H1 (cell line): ENCODE measurements around the gene RTN4RL2. TPM values are rescaled to one million over a fixed set of nuclear protein-coding genes. Genes with fewer than 3 reads are reported as not detected.

Experiments
- CTCF ChIA-PET: fragments of 300-600 bp; sonication (Branson Sonifier 250); formaldehyde crosslinking; loops from one replicate; lab custom pipeline; 2021; ENCODE audit not compliant: partially characterized antibody; lab: Charles Lee
- POLR2A ChIA-PET: fragments of 300-600 bp; sonication (Branson Sonifier 250); formaldehyde crosslinking; loops from one replicate; lab custom pipeline; 2021; ENCODE audit warnings: inconsistent platforms; ENCODE audit not compliant: partially characterized antibody; lab: Charles Lee
- DNase-seq, 2 experiments: peaks; one replicate each; pipeline versions ENCODE4 v3.0.0 to v3.0.0-alpha.2; 2010 to 2022; ENCODE audit warnings: low spot score in 2 of 2, low read depth in 1 of 2, mixed read lengths in 1 of 2
- FAIRE-seq: peaks from 2 replicates; lab custom pipeline; 2011; peaks lifted over from hg19 to GRCh38; lab: Jason Lieb, UNC
- H2AFZ ChIP-seq: 2 replicates; pipeline ENCODE4 v1.8.1; 2012; ENCODE audit warnings: low read length, inconsistent platforms
- H2AK5ac ChIP-seq: 2 replicates; pipeline ENCODE4 v1.6.1; 2013; ENCODE audit warnings: low read depth, low read length
- H2BK120ac ChIP-seq: replicated peaks from 2 replicates; pipeline ENCODE3; 2013; ENCODE audit warnings: low read depth, low read length, inconsistent platforms
- H2BK12ac ChIP-seq: 2 replicates; pipeline ENCODE4 v1.6.1; 2013; ENCODE audit warnings: low read depth, low read length
- H2BK15ac ChIP-seq: 2 replicates; pipeline ENCODE4 v1.6.1; 2013; ENCODE audit warnings: low read length
- H2BK20ac ChIP-seq: 2 replicates; pipeline ENCODE4 v1.6.1; 2013; ENCODE audit warnings: low read length
- H2BK5ac ChIP-seq: 2 replicates; pipeline ENCODE4 v1.6.1; 2013; ENCODE audit warnings: low read depth, low read length
- H3K14ac ChIP-seq: 2 replicates; pipeline ENCODE4 v1.6.1; 2013; ENCODE audit warnings: inconsistent platforms; ENCODE audit not compliant: insufficient read length
- H3K18ac ChIP-seq: 2 replicates; pipeline ENCODE4 v1.6.1; 2013; ENCODE audit warnings: low read length; ENCODE audit errors: extremely low read depth
- H3K23ac ChIP-seq: 2 replicates; pipeline ENCODE4 v1.6.1; 2013; ENCODE audit warnings: inconsistent platforms; ENCODE audit not compliant: insufficient read length
- H3K23me2 ChIP-seq: 2 replicates; pipeline ENCODE4 v1.6.1; 2013; ENCODE audit warnings: low read depth, low read length
- H3K27ac ChIP-seq: 2 replicates; pipeline ENCODE4 v1.6.1; 2011; ENCODE audit warnings: low read depth, low read length, inconsistent platforms
- H3K27me3 ChIP-seq, 4 experiments: replicated peaks in 1 of 4; 1 replicate in 1 of 4; 2 replicates in 3 of 4; pipeline versions ENCODE4 v1.6.1 to v1.8.1; 2011 to 2013; ENCODE audit warnings: low read length in 3 of 4, mild to moderate bottlenecking in 3 of 4, inconsistent platforms in 2 of 4, mixed read lengths in 2 of 4, moderate library complexity in 1 of 4; ENCODE audit not compliant: control insufficient read depth in 3 of 4, insufficient read depth in 3 of 4; ENCODE audit errors: extremely low read depth in 1 of 4
- H3K36me3 ChIP-seq, 4 experiments: 2 replicates each; pipeline versions ENCODE4 v1.6.1 to v1.8.1; 2011 to 2013; ENCODE audit warnings: mild to moderate bottlenecking in 4 of 4, low read length in 3 of 4, moderate library complexity in 2 of 4, control low read depth in 1 of 4, inconsistent platforms in 1 of 4; ENCODE audit not compliant: insufficient read depth in 4 of 4, control insufficient read depth in 2 of 4
- H3K4ac ChIP-seq: replicated peaks from 2 replicates; pipeline ENCODE3; 2013; ENCODE audit warnings: low read length, low read depth, mixed read lengths, inconsistent platforms; ENCODE audit not compliant: insufficient read length
- H3K4me1 ChIP-seq, 4 experiments: replicated peaks in 1 of 4; 1 replicate in 1 of 4; 2 replicates in 3 of 4; pipeline versions ENCODE4 v1.6.1 to v1.8.1; 2011 to 2013; ENCODE audit warnings: low read length in 3 of 4, inconsistent platforms in 2 of 4, mixed read lengths in 1 of 4; ENCODE audit not compliant: insufficient read depth in 4 of 4, control insufficient read depth in 3 of 4
- H3K4me2 ChIP-seq, 2 experiments: 2 replicates each; pipeline versions ENCODE4 v1.6.1 to v1.8.1; 2011 to 2013; ENCODE audit warnings: low read depth in 2 of 2, low read length in 2 of 2, control low read depth in 1 of 2, inconsistent platforms in 1 of 2, mild to moderate bottlenecking in 1 of 2; ENCODE audit not compliant: insufficient read depth in 1 of 2
- H3K4me3 ChIP-seq, 4 experiments: fragments of 200-600, 300-600 bp in 1 of 4; sonication (generic), shearing (Covaris generic), sonication (Bioruptor Twin) in 1 of 4; 2 replicates each; pipeline versions ENCODE4 v1.5.1 to v1.8.1; 2011 to 2016; ENCODE audit warnings: low read length in 4 of 4, low read depth in 3 of 4, control low read depth in 2 of 4, inconsistent platforms in 2 of 4, mild to moderate bottlenecking in 2 of 4, mixed read lengths in 1 of 4, moderate library complexity in 1 of 4; ENCODE audit not compliant: insufficient read depth in 2 of 4; ENCODE audit errors: extremely low read depth in 1 of 4
- H3K56ac ChIP-seq: replicated peaks from 2 replicates; pipeline ENCODE3; 2013; ENCODE audit warnings: low read depth, mild to moderate bottlenecking, mixed read lengths, low read length, inconsistent platforms; ENCODE audit not compliant: insufficient read length
- H3K79me1 ChIP-seq: 2 replicates; pipeline ENCODE4 v1.6.1; 2013; ENCODE audit warnings: low read depth, low read length, control low read depth
- H3K79me2 ChIP-seq, 2 experiments: 2 replicates each; pipeline versions ENCODE4 v1.6.1 to v1.8.1; 2012 to 2013; ENCODE audit warnings: low read length in 2 of 2, mild to moderate bottlenecking in 2 of 2, inconsistent platforms in 1 of 2; ENCODE audit not compliant: insufficient read depth in 2 of 2, control insufficient read depth in 1 of 2
- H3K9ac ChIP-seq, 4 experiments: replicated peaks in 1 of 4; 1 replicate in 1 of 4; 2 replicates in 3 of 4; pipeline versions ENCODE4 v1.6.1 to v1.8.1; 2011 to 2013; ENCODE audit warnings: low read depth in 3 of 4, low read length in 3 of 4, control low read depth in 2 of 4, mild to moderate bottlenecking in 2 of 4, moderate library complexity in 2 of 4, inconsistent platforms in 1 of 4; ENCODE audit errors: extremely low read depth in 1 of 4
- H3K9me3 ChIP-seq, 2 experiments: 2 replicates each; pipeline versions ENCODE4 v1.6.1 to v1.8.1; 2012 to 2013; ENCODE audit warnings: mild to moderate bottlenecking in 2 of 2, moderate library complexity in 2 of 2, control low read depth in 1 of 2, inconsistent platforms in 1 of 2, low read depth in 1 of 2, low read length in 1 of 2, mixed read lengths in 1 of 2; ENCODE audit not compliant: insufficient read depth in 2 of 2
- H4K20me1 ChIP-seq, 2 experiments: replicated peaks in 1 of 2; 2 replicates each; pipeline versions ENCODE3 to v1.8.1; 2011 to 2013; ENCODE audit warnings: inconsistent platforms in 2 of 2, low read length in 2 of 2, mild to moderate bottlenecking in 1 of 2; ENCODE audit not compliant: insufficient read depth in 2 of 2, control insufficient read depth in 1 of 2
- H4K5ac ChIP-seq: 2 replicates; pipeline ENCODE4 v1.6.1; 2013; ENCODE audit warnings: low read length, low read depth, mixed read lengths, inconsistent platforms; ENCODE audit not compliant: insufficient read length
- H4K8ac ChIP-seq: 2 replicates; pipeline ENCODE4 v1.8.0; 2013; ENCODE audit warnings: mild to moderate bottlenecking, moderate library complexity, low read length, inconsistent platforms; ENCODE audit not compliant: insufficient read depth; ENCODE audit errors: extremely low read depth
- H4K91ac ChIP-seq: replicated peaks from 2 replicates; pipeline ENCODE3; 2013; ENCODE audit warnings: low read length, mixed read lengths, inconsistent platforms; ENCODE audit not compliant: insufficient read length
- ASH2L ChIP-seq: fragments of 200-600, 300-600 bp; sonication (generic); IDR thresholded peaks from one replicate; pipeline ENCODE4 v1.7.1; 2017; ENCODE audit warnings: low read length
- BCL11A ChIP-seq, 2 experiments: IDR thresholded peaks; one replicate each; pipeline ENCODE4 v1.6.1; 2011; ENCODE audit warnings: low read depth in 2 of 2, low read length in 2 of 2, mild to moderate bottlenecking in 2 of 2
- CBX5 ChIP-seq: fragments of 300-800, 300-1000 bp; sonication (generic); IDR thresholded peaks from 2 replicates; pipeline ENCODE4 v1.7.1; 2016; ENCODE audit warnings: antibody characterized with exemption, low read length, low read depth
- CTCF ChIP-seq, 3 experiments: IDR thresholded peaks; 1 replicate in 2 of 3; 2 replicates in 1 of 3; pipeline versions ENCODE4 v1.5.1 to v1.6.1; 2011; ENCODE audit warnings: low read length in 3 of 3, mild to moderate bottlenecking in 3 of 3, inconsistent platforms in 2 of 3, low read depth in 1 of 3, moderate library complexity in 1 of 3; ENCODE audit not compliant: insufficient read depth in 1 of 3; ENCODE audit errors: control extremely low read depth in 1 of 3
- GABPA ChIP-seq: IDR thresholded peaks from 2 replicates; pipeline ENCODE4 v1.6.1; 2011; ENCODE audit warnings: mild to moderate bottlenecking, low read length, moderate library complexity, borderline replicate concordance; ENCODE audit not compliant: insufficient read depth
- HDAC2 ChIP-seq, 2 experiments: fragments of 300-600 bp in 1 of 2; sonication (generic) in 1 of 2; IDR thresholded peaks; 2 replicates each; pipeline ENCODE4 v1.6.1; 2011 to 2012; ENCODE audit warnings: low read depth in 2 of 2, low read length in 2 of 2, mild to moderate bottlenecking in 2 of 2, moderate library complexity in 2 of 2, borderline replicate concordance in 1 of 2, inconsistent platforms in 1 of 2
- JUN ChIP-seq: IDR thresholded peaks from 2 replicates; pipeline ENCODE4 v1.6.1; 2011; ENCODE audit warnings: low read depth, mild to moderate bottlenecking, improper control_type of control experiment, low read length
- RNF2 ChIP-seq: fragments of 200-900, 300-1000 bp; sonication (generic); IDR thresholded peaks from 2 replicates; pipeline ENCODE4 v1.7.1; 2016; ENCODE audit warnings: borderline replicate concordance, low read depth, mild to moderate bottlenecking, antibody characterized with exemption, low read length; ENCODE audit not compliant: poor library complexity, severe bottlenecking; ENCODE audit errors: missing control alignments
- TAF7 ChIP-seq: optimal IDR thresholded peaks from 2 replicates; pipeline ENCODE3; 2011; ENCODE audit warnings: low read depth, mild to moderate bottlenecking, inconsistent platforms, low read length, moderate library complexity, borderline replicate concordance
- WGBS, 2 experiments: shearing (Covaris generic) in 1 of 2; methylation state at CpG; one replicate each; pipeline versions ENCODE4 v1.1.6 to v1.1.7; 2013 to 2015; ENCODE audit warnings: low lambda C conversion rate in 2 of 2, mixed read lengths in 2 of 2, inconsistent platforms in 1 of 2, low coverage in 1 of 2, missing lambda C conversion rate in 1 of 2; ENCODE audit not compliant: insufficient replicate concordance in 2 of 2, insufficient coverage in 1 of 2, insufficient read length in 1 of 2; ENCODE audit errors: extremely low coverage in 1 of 2, missing lambda C conversion rate in 1 of 2; 5-methylcytosine and 5-hydroxymethylcytosine counted together
- polyA plus RNA-seq, 7 experiments: library from polyadenylated mRNA; depleted of rRNA in 3 of 7; stranded (reverse) in 5 of 7; unstranded in 2 of 7; fragments of >200 nt in 5 of 7; fragments of 200-250 nt in 2 of 7; gene quantifications; 1 replicate in 5 of 7; 2 replicates in 1 of 7; 4 replicates in 1 of 7; pipeline versions ENCODE4 v1.2.1 to v1.2.3, GENCODE V29; 2011 to 2013; ENCODE audit warnings: missing spikeins in 2 of 7, mixed read lengths in 2 of 7
- total RNA-seq: library from RNA; stranded (reverse); fragmentation: NEBNext Ultra II Directional; extraction: Animal tissue kit (Norgen Biotek cat#: 25700); gene quantifications from 2 replicates; pipeline ENCODE4 v1.2.1, GENCODE V29; 2021

The RTN4RL2 gene
- total and polyA plus RNA-seq, 2 of the 8 experiments (the other 6 are each of a cell fraction or from before 2014, with no cell fraction given), result 11.4 to 23.7 TPM

GRCh38 chr11:57484141-57484710, 23.9 kb downstream of the RTN4RL2 start:
- WGBS, 2 experiments, result 90% methylated on average over 7 of the region's 7 CpGs; no CpG with 5 or more reads in 1 of the 2 experiments
- H3K4me1 ChIP-seq, result peaks cover 2 to 17% (median 6%) of the 10 kb centered on the region in 4 experiments
- no peak overlapping the region for H2BK12ac ChIP-seq
- no peak overlapping the region for H3K18ac ChIP-seq
- H3K79me1 ChIP-seq, result no peaks in the 10 kb centered on the region
- H2BK15ac ChIP-seq, result no peak overlapping the region
- no peak overlapping the region for H3K4me3 ChIP-seq
- H3K36me3 ChIP-seq, result peaks cover 0 to 9% (median 1%) of the 10 kb centered on the region in 4 experiments; a peak in 3 of 8 replicates
- POLR2A ChIA-PET, result interaction anchor here (0.7 to 11.2 kb wide), 13 partner anchors 9 to 158 kb away, joined by 3 to 141 read pairs (median 7); partner anchors contain the start of genes RTN4RL2, SLC43A1 and TNKS1BP1
- peaks cover 0 to 13% (median 10%) of the 10 kb centered on the region in 4 experiments; a peak in 5 of 7 replicates for H3K27me3 ChIP-seq
- H4K20me1 ChIP-seq, result peaks cover under 1 to 2% of the 10 kb centered on the region in 2 experiments
- H3K9ac ChIP-seq, result no peak overlapping the region
- no peak overlapping the region for H3K4ac ChIP-seq
- no peak overlapping the region for H3K27ac ChIP-seq
- H3K79me2 ChIP-seq, result no peaks in the 10 kb centered on the region
- H2BK20ac ChIP-seq, result no peak overlapping the region
- no peak overlapping the region for H2BK120ac ChIP-seq
- no peak overlapping the region for H2AK5ac ChIP-seq
- no peak overlapping the region for H4K5ac ChIP-seq
- no peak overlapping the region for H2AFZ ChIP-seq
- CTCF ChIA-PET, result interaction anchor here (0.6 to 33.7 kb wide), 22 partner anchors 9 to 226 kb away, joined by 3 to 1146 read pairs (median 4); partner anchors contain the start of genes RTN4RL2, SLC43A1, SMTNL1 and TIMM10
- no peak overlapping the region; a peak in 1 of 4 replicates for H3K4me2 ChIP-seq
- peaks cover 8% of the 10 kb centered on the region; the same call in 1 of the 2 replicates for H3K23me2 ChIP-seq
- no peak for DNase-seq
- no peak overlapping the region for H4K91ac ChIP-seq
- H2BK5ac ChIP-seq, result no peak overlapping the region
- FAIRE-seq, result no peak
- H3K14ac ChIP-seq, result no peak overlapping the region
- H3K56ac ChIP-seq, result no peak overlapping the region
- no peak overlapping the region for H4K8ac ChIP-seq
- H3K9me3 ChIP-seq, result no peaks in the 10 kb centered on the region
- no peak overlapping the region for H3K23ac ChIP-seq
- no peak for TF ChIP-seq JUN
- no peak for TF ChIP-seq HDAC2 (IDR thresholded peaks at IDR 0.05; ENCODE audit: borderline replicate concordance in 1 of 2, low read depth in 2 of 2, low read length in 2 of 2)
- no peak for TF ChIP-seq BCL11A (IDR thresholded peaks at IDR 0.05; ENCODE audit: low read depth in 2 of 2, low read length in 2 of 2)
- TF ChIP-seq ASH2L, result no peak
- TF ChIP-seq TAF7, result no peak
- TF ChIP-seq CBX5, result no peak
- TF ChIP-seq CTCF (IDR thresholded peaks at IDR 0.05; ENCODE audit: control extremely low read depth in 1 of 3, insufficient read depth in 1 of 3, low read depth in 1 of 3, low read length in 3 of 3), result no peak
- TF ChIP-seq RNF2, result no peak
- TF ChIP-seq GABPA, result no peak
